ENCODE data around the gene USPL1. TPM values are rescaled to one million over a fixed set of nuclear protein-coding genes. Genes with fewer than 3 reads are reported as not detected.

USPL1 gene
- polyA plus RNA-seq, 2 of the 4 experiments (the other 2 are of a cell fraction) = 7.6 to 22.7 TPM

DNA sequence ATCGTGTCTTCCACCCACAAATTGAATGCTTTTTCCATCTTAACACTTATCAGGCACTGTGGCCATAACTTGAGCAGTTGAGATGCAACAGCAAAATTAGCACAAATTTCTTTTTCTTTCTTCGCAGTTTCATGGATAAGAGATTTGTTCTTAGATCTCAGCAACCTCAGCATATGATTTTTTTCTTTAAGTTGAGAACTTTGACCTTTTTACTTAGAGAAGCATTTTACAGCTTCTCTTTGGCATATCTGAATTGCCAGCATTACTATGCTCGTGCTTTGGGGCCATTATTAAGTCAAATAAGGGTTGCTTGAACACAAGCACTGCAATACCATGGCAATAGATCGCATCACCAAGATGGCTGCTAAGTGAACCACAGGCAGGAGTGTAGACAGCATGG is 16.1 kb downstream of the USPL1 start:
- 91% methylated on average over 4 of the region's 4 CpGs for WGBS (ENCODE audit: missing lambda C conversion rate)
- ChIA-PET POLR2A (no interaction called here), CTCF (no interaction called here)
- FAIRE-seq (no peak), DNase-seq (ENCODE audit: low read depth in 1 of 2, low spot score in 1 of 2) (no peak), ATAC-seq (no peak)
- Histone ChIP-seq H3K4me1 (no peaks in the 10 kb centered on the region), H3K4me2 (no peak overlapping the region), H3K4me3 (no peak overlapping the region), H3K9me3 (no peaks in the 10 kb centered on the region), H3K27ac (no peak overlapping the region)
- TF ChIP-seq CHD2 (IDR thresholded peaks at IDR 0.05; ENCODE audit: low read length, partially characterized antibody) (no peak), EHMT2 (IDR thresholded peaks at IDR 0.05; ENCODE audit: low read depth) (no peak), NFE2L2 (conservative IDR thresholded peaks at IDR 0.05; ENCODE audit: low read length) (no peak), CEBPB (IDR thresholded peaks at IDR 0.05) (no peak), GATA3 (IDR thresholded peaks at IDR 0.05; ENCODE audit: borderline replicate concordance) (no peak), ZSCAN20 (CRISPR knock-in tag; IDR thresholded peaks at IDR 0.05) (no peak), NPAS2 (CRISPR knock-in tag; IDR thresholded peaks at IDR 0.05; ENCODE audit: borderline replicate concordance) (no peak), RNF2 (IDR thresholded peaks at IDR 0.05; ENCODE audit: borderline replicate concordance, low read depth) (no peak), RCOR1 (IDR thresholded peaks at IDR 0.05; ENCODE audit: low read depth, low read length) (no peak), MYC (IDR thresholded peaks at IDR 0.05; ENCODE audit: borderline replicate concordance, low read length) (no peak), TP53 (CRISPR knock-in tag; IDR thresholded peaks at IDR 0.05) (no peak), SMC3 (IDR thresholded peaks at IDR 0.05) (no peak), HOXB5 (CRISPR knock-in tag; IDR thresholded peaks at IDR 0.05) (no peak), CBX2 (IDR thresholded peaks at IDR 0.05; ENCODE audit: borderline replicate concordance, low read depth) (no peak), BHLHE40 (IDR thresholded peaks at IDR 0.05; ENCODE audit: low read depth, low read length) (no peak)
- TF ChIP-seq, protein P1, sequence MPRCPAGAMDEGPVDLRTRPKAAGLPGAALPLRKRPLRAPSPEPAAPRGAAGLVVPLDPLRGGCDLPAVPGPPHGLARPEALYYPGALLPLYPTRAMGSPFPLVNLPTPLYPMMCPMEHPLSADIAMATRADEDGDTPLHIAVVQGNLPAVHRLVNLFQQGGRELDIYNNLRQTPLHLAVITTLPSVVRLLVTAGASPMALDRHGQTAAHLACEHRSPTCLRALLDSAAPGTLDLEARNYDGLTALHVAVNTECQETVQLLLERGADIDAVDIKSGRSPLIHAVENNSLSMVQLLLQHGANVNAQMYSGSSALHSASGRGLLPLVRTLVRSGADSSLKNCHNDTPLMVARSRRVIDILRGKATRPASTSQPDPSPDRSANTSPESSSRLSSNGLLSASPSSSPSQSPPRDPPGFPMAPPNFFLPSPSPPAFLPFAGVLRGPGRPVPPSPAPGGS (IDR thresholded peaks at IDR 0.05) = no peak
- TF ChIP-seq, protein P2, sequence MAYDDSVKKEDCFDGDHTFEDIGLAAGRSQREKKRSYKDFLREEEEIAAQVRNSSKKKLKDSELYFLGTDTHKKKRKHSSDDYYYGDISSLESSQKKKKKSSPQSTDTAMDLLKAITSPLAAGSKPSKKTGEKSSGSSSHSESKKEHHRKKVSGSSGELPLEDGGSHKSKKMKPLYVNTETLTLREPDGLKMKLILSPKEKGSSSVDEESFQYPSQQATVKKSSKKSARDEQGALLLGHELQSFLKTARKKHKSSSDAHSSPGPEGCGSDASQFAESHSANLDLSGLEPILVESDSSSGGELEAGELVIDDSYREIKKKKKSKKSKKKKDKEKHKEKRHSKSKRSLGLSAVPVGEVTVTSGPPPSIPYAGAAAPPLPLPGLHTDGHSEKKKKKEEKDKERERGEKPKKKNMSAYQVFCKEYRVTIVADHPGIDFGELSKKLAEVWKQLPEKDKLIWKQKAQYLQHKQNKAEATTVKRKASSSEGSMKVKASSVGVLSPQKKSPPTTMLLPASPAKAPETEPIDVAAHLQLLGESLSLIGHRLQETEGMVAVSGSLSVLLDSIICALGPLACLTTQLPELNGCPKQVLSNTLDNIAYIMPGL (CRISPR knock-in tag; IDR thresholded peaks at IDR 0.05; ENCODE audit: borderline replicate concordance) = no peak
- TF ChIP-seq, protein P3, sequence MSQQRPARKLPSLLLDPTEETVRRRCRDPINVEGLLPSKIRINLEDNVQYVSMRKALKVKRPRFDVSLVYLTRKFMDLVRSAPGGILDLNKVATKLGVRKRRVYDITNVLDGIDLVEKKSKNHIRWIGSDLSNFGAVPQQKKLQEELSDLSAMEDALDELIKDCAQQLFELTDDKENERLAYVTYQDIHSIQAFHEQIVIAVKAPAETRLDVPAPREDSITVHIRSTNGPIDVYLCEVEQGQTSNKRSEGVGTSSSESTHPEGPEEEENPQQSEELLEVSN (IDR thresholded peaks at IDR 0.05; ENCODE audit: borderline replicate concordance, low read depth) = no peak
- TF ChIP-seq, protein P4, sequence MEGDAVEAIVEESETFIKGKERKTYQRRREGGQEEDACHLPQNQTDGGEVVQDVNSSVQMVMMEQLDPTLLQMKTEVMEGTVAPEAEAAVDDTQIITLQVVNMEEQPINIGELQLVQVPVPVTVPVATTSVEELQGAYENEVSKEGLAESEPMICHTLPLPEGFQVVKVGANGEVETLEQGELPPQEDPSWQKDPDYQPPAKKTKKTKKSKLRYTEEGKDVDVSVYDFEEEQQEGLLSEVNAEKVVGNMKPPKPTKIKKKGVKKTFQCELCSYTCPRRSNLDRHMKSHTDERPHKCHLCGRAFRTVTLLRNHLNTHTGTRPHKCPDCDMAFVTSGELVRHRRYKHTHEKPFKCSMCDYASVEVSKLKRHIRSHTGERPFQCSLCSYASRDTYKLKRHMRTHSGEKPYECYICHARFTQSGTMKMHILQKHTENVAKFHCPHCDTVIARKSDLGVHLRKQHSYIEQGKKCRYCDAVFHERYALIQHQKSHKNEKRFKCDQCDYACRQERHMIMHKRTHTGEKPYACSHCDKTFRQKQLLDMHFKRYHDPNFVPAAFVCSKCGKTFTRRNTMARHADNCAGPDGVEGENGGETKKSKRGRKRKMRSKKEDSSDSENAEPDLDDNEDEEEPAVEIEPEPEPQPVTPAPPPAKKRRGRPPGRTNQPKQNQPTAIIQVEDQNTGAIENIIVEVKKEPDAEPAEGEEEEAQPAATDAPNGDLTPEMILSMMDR (IDR thresholded peaks at IDR 0.05) = no peak

DNA sequence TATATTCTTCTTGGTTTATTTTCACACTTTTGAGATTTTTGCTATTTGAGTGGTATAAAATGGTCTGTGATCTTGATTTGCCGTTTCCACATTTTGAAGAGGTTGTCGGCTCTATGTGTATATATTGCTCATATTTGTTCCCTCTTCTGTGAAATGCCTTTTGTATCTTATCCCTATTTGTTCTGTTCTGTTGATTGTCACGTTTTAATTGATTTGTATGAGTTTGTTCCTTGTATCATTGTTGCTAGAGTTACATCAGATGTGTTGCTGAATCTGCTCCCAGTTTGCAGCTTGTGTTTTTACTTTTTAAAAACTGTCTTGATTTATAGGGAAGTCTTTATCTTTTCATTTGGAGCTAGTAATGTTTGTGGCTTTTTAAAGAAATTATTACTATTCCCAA is 17.1 kb downstream of the USPL1 start:
- no peak overlapping the region for H3K27ac ChIP-seq
- H3K4me2 ChIP-seq = no peak overlapping the region
- H3K4me3 ChIP-seq = no peak overlapping the region
- FAIRE-seq (no peak), ATAC-seq (no peak), DNase-seq (ENCODE audit: low read depth in 1 of 2, low spot score in 1 of 2) (no peak)
- 83% methylated on average over 3 of the region's 3 CpGs for WGBS (ENCODE audit: missing lambda C conversion rate)
- TF ChIP-seq, protein P5, sequence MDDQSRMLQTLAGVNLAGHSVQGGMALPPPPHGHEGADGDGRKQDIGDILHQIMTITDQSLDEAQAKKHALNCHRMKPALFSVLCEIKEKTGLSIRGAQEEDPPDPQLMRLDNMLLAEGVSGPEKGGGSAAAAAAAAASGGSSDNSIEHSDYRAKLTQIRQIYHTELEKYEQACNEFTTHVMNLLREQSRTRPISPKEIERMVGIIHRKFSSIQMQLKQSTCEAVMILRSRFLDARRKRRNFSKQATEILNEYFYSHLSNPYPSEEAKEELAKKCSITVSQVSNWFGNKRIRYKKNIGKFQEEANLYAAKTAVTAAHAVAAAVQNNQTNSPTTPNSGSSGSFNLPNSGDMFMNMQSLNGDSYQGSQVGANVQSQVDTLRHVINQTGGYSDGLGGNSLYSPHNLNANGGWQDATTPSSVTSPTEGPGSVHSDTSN (IDR thresholded peaks at IDR 0.05) = no peak
- TF ChIP-seq ZC3H11A (IDR thresholded peaks at IDR 0.05) (no peak), HEYL (CRISPR knock-in tag; IDR thresholded peaks at IDR 0.05) (no peak), ZSCAN20 (CRISPR knock-in tag; IDR thresholded peaks at IDR 0.05) (no peak), RNF2 (IDR thresholded peaks at IDR 0.05; ENCODE audit: borderline replicate concordance, low read depth) (no peak), ZFP36 (IDR thresholded peaks at IDR 0.05; ENCODE audit: borderline replicate concordance, partially characterized antibody) (no peak), JUN (IDR thresholded peaks at IDR 0.05) (no peak)
- TF ChIP-seq, protein P3 (IDR thresholded peaks at IDR 0.05; ENCODE audit: borderline replicate concordance, low read depth) = no peak
- TF ChIP-seq, protein P6, sequence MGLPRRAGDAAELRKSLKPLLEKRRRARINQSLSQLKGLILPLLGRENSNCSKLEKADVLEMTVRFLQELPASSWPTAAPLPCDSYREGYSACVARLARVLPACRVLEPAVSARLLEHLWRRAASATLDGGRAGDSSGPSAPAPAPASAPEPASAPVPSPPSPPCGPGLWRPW (IDR thresholded peaks at IDR 0.05) = no peak
- TF ChIP-seq, protein P2 (CRISPR knock-in tag; IDR thresholded peaks at IDR 0.05; ENCODE audit: borderline replicate concordance) = no peak
- ChIA-PET CTCF (interaction anchor here (1.1 kb wide), 1 partner anchor 10 kb away, joined by 6 read pairs; no protein-coding TSS in a partner anchor), POLR2A (interaction anchor here (1.0 kb wide), 1 partner anchor 17 kb away, joined by 3 read pairs; the partner anchor contains the start of gene USPL1)
- H3K4me1 ChIP-seq = no peaks in the 10 kb centered on the region
- no peaks in the 10 kb centered on the region for H3K9me3 ChIP-seq

Measured in A549 (cell line).